ENCODE results near the gene YAF2. TPM values are rescaled to one million over a fixed set of nuclear protein-coding genes. Genes with fewer than 3 reads are reported as not detected.

Gene YAF2
- total and polyA plus RNA-seq, 2 donors (not counting 3 experiments of a cell fraction or from before 2014, with no cell fraction given): 6.9 to 29.2 TPM

- H3K9me3 ChIP-seq (replicated peaks; ENCODE audit: control insufficient read depth, insufficient read depth, low read length): no peaks in the 10 kb centered on the region
- DNase-seq (ENCODE audit: low read depth, low spot score) (no peak), FAIRE-seq (no peak)
- H3K9me1 ChIP-seq (replicated peaks; ENCODE audit: control insufficient read depth, extremely low read depth, insufficient read depth, low read length): no peaks in the 10 kb centered on the region
- peaks cover 10% of the 10 kb centered on the region for H3K4me1 ChIP-seq (ENCODE audit: control insufficient read depth, extremely low read depth, insufficient read depth, low read length)
- TF ChIP-seq POLR2A (IDR thresholded peaks at IDR 0.05; ENCODE audit: low read depth, low read length): no peak
- TF ChIP-seq GATA2 (IDR thresholded peaks at IDR 0.05; ENCODE audit: insufficient read depth, insufficient read length, low read depth, low read length): no peak
- no peak for TF ChIP-seq POLR2AphosphoS5 (IDR thresholded peaks at IDR 0.05; ENCODE audit: insufficient read depth, low read depth, low read length)
- no peak for TF ChIP-seq FOS (IDR thresholded peaks at IDR 0.05; ENCODE audit: borderline replicate concordance, insufficient read depth, low read length)
- no peak for TF ChIP-seq MYC (IDR thresholded peaks at IDR 0.05; ENCODE audit: low read depth, low read length)
- TF ChIP-seq, protein P1, sequence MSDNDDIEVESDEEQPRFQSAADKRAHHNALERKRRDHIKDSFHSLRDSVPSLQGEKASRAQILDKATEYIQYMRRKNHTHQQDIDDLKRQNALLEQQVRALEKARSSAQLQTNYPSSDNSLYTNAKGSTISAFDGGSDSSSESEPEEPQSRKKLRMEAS (IDR thresholded peaks at IDR 0.05; ENCODE audit: insufficient read depth, insufficient read length): no peak
- TF ChIP-seq EZH2 (IDR thresholded peaks at IDR 0.05; ENCODE audit: borderline replicate concordance, low read depth, low read length, severe bottlenecking): no peak
- H2AFZ ChIP-seq (ENCODE audit: low read depth, low read length): no peak overlapping the region
- H4K20me1 ChIP-seq (replicated peaks; ENCODE audit: control insufficient read depth, extremely low read depth, insufficient read depth, low read length): no peaks in the 10 kb centered on the region
- H3K4me3 ChIP-seq (replicated peaks in 1 of 3; ENCODE audit: insufficient read depth in 1 of 3, low read depth in 1 of 3, low read length in 3 of 3): no peak overlapping the region
- BruUV-seq (replicated peaks): no TSS peak
- ChIA-PET CTCF (interaction anchor here (0.7 to 2.4 kb wide), 6 partner anchors 15 to 861 kb away, joined by 3 to 7 read pairs (median 4); no protein-coding TSS in a partner anchor), POLR2A (no interaction called here)
- intact Hi-C loops (cut with micrococcal nuclease): no loop called here
- H3K9ac ChIP-seq (replicated peaks; ENCODE audit: extremely low read depth, insufficient read depth, low read length): no peak overlapping the region
- dilution Hi-C loops (cut with MboI; ENCODE audit: extremely low pct_ligation_motif_present, low sequenced_read_pairs): no loop called here
- H3K79me2 ChIP-seq (ENCODE audit: control insufficient read depth, insufficient read depth, low read length): peaks cover 30% of the 10 kb centered on the region
- no peaks in the 10 kb centered on the region for H3K36me3 ChIP-seq (ENCODE audit: control insufficient read depth in 2 of 2, extremely low read depth in 1 of 2, insufficient read depth in 2 of 2, low read length in 2 of 2)
- no peak overlapping the region for H3K27ac ChIP-seq (ENCODE audit: insufficient read depth, low read depth, low read length)
- no peak overlapping the region for H3K4me2 ChIP-seq (ENCODE audit: insufficient read depth, low read length)
- no peaks in the 10 kb centered on the region for H3K27me3 ChIP-seq (ENCODE audit: control insufficient read depth in 2 of 2, insufficient read depth in 2 of 2, low read length in 2 of 2)
These were observed 112.7 kb downstream of the YAF2 start for GRCh38 chr12:42125388-42125767.

DNA sequence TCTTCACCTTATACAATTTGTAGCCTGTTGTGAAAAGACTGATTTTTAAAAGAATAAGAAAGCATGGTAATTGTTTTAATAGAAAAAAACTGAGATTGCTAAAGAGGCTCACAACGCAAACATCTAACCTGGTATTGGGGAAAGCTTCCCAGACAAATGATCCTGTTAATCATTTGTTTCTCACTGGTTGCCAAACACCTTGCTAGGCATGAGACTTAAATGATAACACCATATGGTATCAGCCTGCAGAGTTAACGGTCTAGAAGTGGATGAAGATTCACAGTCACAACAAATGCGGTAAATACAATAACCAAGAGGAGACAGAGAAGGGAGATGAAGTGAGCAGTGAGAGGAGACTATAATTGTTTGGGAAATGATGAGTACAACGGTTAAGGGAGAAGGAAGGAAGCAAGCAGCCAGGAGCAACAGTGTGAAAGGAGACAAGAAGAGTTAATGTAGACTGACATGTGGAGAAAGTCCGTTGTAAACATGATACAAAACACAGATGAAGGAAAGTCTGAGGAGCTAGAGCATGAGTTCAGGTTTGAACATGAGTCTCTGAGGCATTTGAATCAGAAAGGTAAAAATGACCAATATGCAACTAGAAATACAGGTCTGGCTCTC, 113.2 kb downstream of the YAF2 start:
- Histone ChIP-seq H3K9me3 (replicated peaks; ENCODE audit: control insufficient read depth, insufficient read depth, low read length) (no peaks in the 10 kb centered on the region), H3K27ac (ENCODE audit: insufficient read depth, low read depth, low read length) (no peak overlapping the region), H2AFZ (ENCODE audit: low read depth, low read length) (no peak overlapping the region), H3K4me2 (ENCODE audit: insufficient read depth, low read length) (no peak overlapping the region), H3K4me3 (replicated peaks in 1 of 3; ENCODE audit: insufficient read depth in 1 of 3, low read depth in 1 of 3, low read length in 3 of 3) (no peak overlapping the region), H3K79me2 (ENCODE audit: control insufficient read depth, insufficient read depth, low read length) (peaks cover 31% of the 10 kb centered on the region), H3K4me1 (ENCODE audit: control insufficient read depth, extremely low read depth, insufficient read depth, low read length) (peaks cover 7% of the 10 kb centered on the region), H3K36me3 (ENCODE audit: control insufficient read depth in 2 of 2, extremely low read depth in 1 of 2, insufficient read depth in 2 of 2, low read length in 2 of 2) (no peaks in the 10 kb centered on the region), H4K20me1 (replicated peaks; ENCODE audit: control insufficient read depth, extremely low read depth, insufficient read depth, low read length) (no peaks in the 10 kb centered on the region), H3K27me3 (ENCODE audit: control insufficient read depth in 2 of 2, insufficient read depth in 2 of 2, low read length in 2 of 2) (no peaks in the 10 kb centered on the region), H3K9me1 (replicated peaks; ENCODE audit: control insufficient read depth, extremely low read depth, insufficient read depth, low read length) (no peaks in the 10 kb centered on the region), H3K9ac (replicated peaks; ENCODE audit: extremely low read depth, insufficient read depth, low read length) (no peak overlapping the region)
- FAIRE-seq (peak; percentile 28), DNase-seq (ENCODE audit: low read depth, low spot score) (no peak)
- intact Hi-C loops (cut with micrococcal nuclease) (no loop called here), dilution Hi-C loops (cut with MboI; ENCODE audit: extremely low pct_ligation_motif_present, low sequenced_read_pairs) (no loop called here)
- BruUV-seq (replicated peaks): no TSS peak
- POLR2A ChIA-PET: no interaction called here
- CTCF ChIA-PET: interaction anchor here (0.7 to 2.4 kb wide), 6 partner anchors 15 to 861 kb away, joined by 3 to 7 read pairs (median 4); no protein-coding TSS in a partner anchor
- TF ChIP-seq POLR2A (IDR thresholded peaks at IDR 0.05; ENCODE audit: low read depth, low read length) (no peak), EZH2 (IDR thresholded peaks at IDR 0.05; ENCODE audit: borderline replicate concordance, low read depth, low read length, severe bottlenecking) (no peak), POLR2AphosphoS5 (IDR thresholded peaks at IDR 0.05; ENCODE audit: insufficient read depth, low read depth, low read length) (no peak), CTCF (IDR thresholded peaks at IDR 0.05; ENCODE audit: extremely low read depth in 1 of 2, insufficient read depth in 1 of 2, low read depth in 1 of 2, low read length in 2 of 2) (no peak), MYC (IDR thresholded peaks at IDR 0.05; ENCODE audit: low read depth, low read length) (no peak), JUN (IDR thresholded peaks at IDR 0.05; ENCODE audit: borderline replicate concordance, insufficient read depth, insufficient read length, low read depth) (no peak), FOS (IDR thresholded peaks at IDR 0.05; ENCODE audit: borderline replicate concordance, insufficient read depth, low read length) (no peak), GATA2 (IDR thresholded peaks at IDR 0.05; ENCODE audit: insufficient read depth, insufficient read length, low read depth, low read length) (no peak)
- TF ChIP-seq, protein P1 (IDR thresholded peaks at IDR 0.05; ENCODE audit: insufficient read depth, insufficient read length): no peak
